Cardiac muscle cell (in vitro differentiated cells and primary cell): ENCODE results near the gene LRBA. TPM values are rescaled to one million over a fixed set of nuclear protein-coding genes. Genes with fewer than 3 reads are reported as not detected.

Source experiments
- DNase-seq, 2 donors: peaks; one replicate each; pipeline versions ENCODE4 v3.0.0 to v3.0.0-alpha.2; 2010 to 2017; ENCODE audit warnings: low read depth in 1 of 2, low spot score in 1 of 2
- H3K27ac ChIP-seq: fragments of 200-600 bp; sonication (generic); 2 replicates; pipeline ENCODE4 v1.5.1; 2016
- H3K27me3 ChIP-seq: fragments of 200-600 bp; sonication (generic); 2 replicates; pipeline ENCODE4 v1.6.0; 2016; ENCODE audit warnings: control low read depth
- H3K36me3 ChIP-seq: fragments of 200-600 bp; sonication (generic); 2 replicates; pipeline ENCODE4 v1.5.1; 2016; ENCODE audit warnings: control low read depth
- H3K4me1 ChIP-seq: fragments of 200-600 bp; sonication (generic); 2 replicates; pipeline ENCODE4 v1.8.1; 2017; ENCODE audit warnings: low read depth, mild to moderate bottlenecking, mixed run types
- H3K4me3 ChIP-seq: fragments of 200-600 bp; sonication (generic); 2 replicates; pipeline ENCODE4 v1.5.1; 2016; ENCODE audit warnings: mild to moderate bottlenecking
- H3K9me3 ChIP-seq: fragments of 200-600 bp; sonication (generic); 2 replicates; pipeline ENCODE4 v1.5.1; 2017; ENCODE audit warnings: low read depth, mild to moderate bottlenecking, control low read depth
- CTCF ChIP-seq: IDR thresholded peaks from 2 replicates; pipeline ENCODE4 v1.5.1; 2012; ENCODE audit warnings: low read depth, mild to moderate bottlenecking, low read length
- polyA plus RNA-seq: library from polyadenylated mRNA; unstranded; fragments of >200 nt; fragmentation: Nextera tagmentation; extraction: Ambion mirVana; gene quantifications from 2 replicates; pipeline ENCODE4 v1.2.1, GENCODE V29; 2016
- total RNA-seq: library from RNA; depleted of rRNA; stranded (reverse); fragments of >200 nt; gene quantifications from 2 replicates; pipeline ENCODE4 v1.2.3, GENCODE V29; 2016

Gene LRBA
- total and polyA plus RNA-seq, 2 experiments from 2014 or later, result 17.7 to 58.8 TPM

- no peak for TF ChIP-seq CTCF
- DNase-seq, result peak in 1 of 2 donors; percentile 85
- Histone ChIP-seq H3K4me1 (peaks cover 5% of the 10 kb centered on the region), H3K36me3 (no peaks in the 10 kb centered on the region), H3K4me3 (no peak overlapping the region), H3K27me3 (no peaks in the 10 kb centered on the region), H3K9me3 (no peaks in the 10 kb centered on the region), H3K27ac (no peak overlapping the region)
Observed at GRCh38 chr4:150237110-150237872, 777.8 kb downstream of the LRBA start.

DNA sequence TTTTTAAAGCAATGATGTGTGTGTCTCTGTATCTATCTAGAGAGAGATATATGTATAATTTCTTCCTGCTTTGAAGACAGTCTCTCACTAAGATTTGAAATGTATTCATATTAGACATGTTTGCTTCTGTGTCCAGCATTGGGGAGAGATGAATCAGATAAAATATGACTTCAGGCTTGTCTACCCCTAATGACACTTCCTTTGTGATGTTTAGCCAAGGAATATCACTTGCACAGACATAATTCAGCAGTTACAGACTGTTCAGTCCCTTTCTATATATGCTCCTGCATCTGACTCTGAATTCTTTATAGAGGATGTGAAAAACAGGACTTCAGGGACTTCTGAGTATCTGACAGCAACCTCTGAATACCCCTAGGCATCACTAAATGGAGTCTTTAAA, 778.5 kb downstream of the LRBA start:
- Histone ChIP-seq H3K36me3 (no peaks in the 10 kb centered on the region), H3K4me1 (peaks cover 5% of the 10 kb centered on the region), H3K9me3 (no peaks in the 10 kb centered on the region), H3K27ac (no peak overlapping the region), H3K4me3 (no peak overlapping the region), H3K27me3 (no peaks in the 10 kb centered on the region)
- DNase-seq, result no peak
- no peak for TF ChIP-seq CTCF

- no peak for TF ChIP-seq CTCF
- Histone ChIP-seq H3K27ac (no peak overlapping the region), H3K27me3 (no peaks in the 10 kb centered on the region), H3K4me3 (no peak overlapping the region), H3K36me3 (no peaks in the 10 kb centered on the region), H3K4me1 (peaks cover 5% of the 10 kb centered on the region), H3K9me3 (no peaks in the 10 kb centered on the region)
- peak in 1 of 2 donors; percentile 60 for DNase-seq
Observed at GRCh38 chr4:150235808-150236271, 779.2 kb downstream of the LRBA start.

GRCh38 chr4:150235317-150235716, 779.8 kb downstream of the LRBA start:
- TF ChIP-seq CTCF, result no peak
- H3K27me3 ChIP-seq, result no peaks in the 10 kb centered on the region
- H3K4me1 ChIP-seq, result peaks cover 5% of the 10 kb centered on the region
- no peaks in the 10 kb centered on the region for H3K36me3 ChIP-seq
- DNase-seq, result no peak
- H3K27ac ChIP-seq, result no peak overlapping the region
- H3K4me3 ChIP-seq, result no peak overlapping the region
- no peaks in the 10 kb centered on the region for H3K9me3 ChIP-seq

- Histone ChIP-seq H3K36me3 (no peaks in the 10 kb centered on the region), H3K4me1 (peaks cover 5% of the 10 kb centered on the region)
- no peak for DNase-seq
Observed at GRCh38 chr4:150234246-150234645, 780.8 kb downstream of the LRBA start.

More at GRCh38 chr4:150234246-150234645, 780.8 kb downstream of the LRBA start:
- Histone ChIP-seq H3K27me3 (no peaks in the 10 kb centered on the region), H3K9me3 (no peaks in the 10 kb centered on the region), H3K27ac (no peak overlapping the region), H3K4me3 (no peak overlapping the region)
- no peak for TF ChIP-seq CTCF
